Mesothelial cell of epicardium (in vitro differentiated cells): Measurements from ENCODE around the gene DDX47. TPM values are rescaled to one million over a fixed set of nuclear protein-coding genes. Genes with fewer than 3 reads are reported as not detected.

Source experiments
- DNase-seq, 2 experiments: peaks; one replicate each; pipeline ENCODE4 v3.0.0; 2021; ENCODE audit warnings: low spot score in 2 of 2; ENCODE audit not compliant: unreplicated experiment in 2 of 2
- H3K27ac Mint-ChIP-seq: 2 replicates; pipeline ENCODE4 v1.8.0; 2021; ENCODE audit warnings: mixed read lengths
- H3K27me3 Mint-ChIP-seq: 2 replicates; pipeline ENCODE4 v1.8.0; 2021; ENCODE audit warnings: low read depth, mixed read lengths
- H3K36me3 Mint-ChIP-seq: 2 replicates; pipeline ENCODE4 v1.8.0; 2021; ENCODE audit warnings: mixed read lengths
- H3K4me1 Mint-ChIP-seq: 2 replicates; pipeline ENCODE4 v1.8.0; 2021; ENCODE audit warnings: mixed read lengths
- H3K4me3 Mint-ChIP-seq: 2 replicates; pipeline ENCODE4 v1.8.0; 2021; ENCODE audit warnings: mild to moderate bottlenecking, moderate library complexity, mixed read lengths
- H3K9me3 Mint-ChIP-seq: 2 replicates; pipeline ENCODE4 v1.8.0; 2021; ENCODE audit warnings: mixed read lengths
- CTCF ChIP-seq: fragments of 200-600 bp; sonication (generic); IDR thresholded peaks from one replicate; pipeline ENCODE4 v1.5.0; 2021; ENCODE audit warnings: antibody characterized with exemption; ENCODE audit not compliant: unreplicated experiment
- total RNA-seq: library from RNA; stranded (reverse); gene quantifications from 3 replicates; pipeline ENCODE4 v1.2.1, GENCODE V29; 2021

Gene DDX47
- total RNA-seq, 1 donor from 2014 or later: 70.8 TPM

GRCh38 chr12:12810553-12811021 is 2.6 kb upstream of the DDX47 start:
- no peak for DNase-seq
- Mint-ChIP-seq H3K4me1 (peaks cover 36% of the 10 kb centered on the region), H3K27ac (peak overlapping the region; percentile 67), H3K27me3 (no peaks in the 10 kb centered on the region), H3K9me3 (no peaks in the 10 kb centered on the region), H3K4me3 (no peak overlapping the region), H3K36me3 (peaks cover 3% of the 10 kb centered on the region)
- no peak for TF ChIP-seq CTCF

- H3K9me3 Mint-ChIP-seq: no peaks in the 10 kb centered on the region
- H3K27me3 Mint-ChIP-seq: no peaks in the 10 kb centered on the region
- DNase-seq: no peak
- no peak overlapping the region for H3K4me3 Mint-ChIP-seq
- peaks cover 42% of the 10 kb centered on the region for H3K4me1 Mint-ChIP-seq
- TF ChIP-seq CTCF: no peak
- no peak overlapping the region for H3K27ac Mint-ChIP-seq
- H3K36me3 Mint-ChIP-seq: peaks cover 10% of the 10 kb centered on the region
These were observed 1.8 kb upstream of the DDX47 start for GRCh38 chr12:12811343-12811742.

GRCh38 chr12:12812174-12812573 is 972 bp upstream of the DDX47 start:
- no peaks in the 10 kb centered on the region for H3K9me3 Mint-ChIP-seq
- TF ChIP-seq CTCF: no peak
- H3K36me3 Mint-ChIP-seq: peaks cover 15% of the 10 kb centered on the region
- H3K4me1 Mint-ChIP-seq: peaks cover 46% of the 10 kb centered on the region
- H3K27ac Mint-ChIP-seq: no peak overlapping the region
- no peaks in the 10 kb centered on the region for H3K27me3 Mint-ChIP-seq
- no peak for DNase-seq
- no peak overlapping the region for H3K4me3 Mint-ChIP-seq

- H3K4me1 Mint-ChIP-seq: peaks cover 46% of the 10 kb centered on the region
These were observed 477 bp upstream of the DDX47 start for GRCh38 chr12:12812618-12813119.

GRCh38 chr12:12817616-12818015 is 4.5 kb downstream of the DDX47 start:
- Mint-ChIP-seq H3K27me3 (no peaks in the 10 kb centered on the region), H3K9me3 (no peaks in the 10 kb centered on the region), H3K4me3 (no peak overlapping the region), H3K27ac (no peak overlapping the region), H3K4me1 (peaks cover 42% of the 10 kb centered on the region), H3K36me3 (peaks cover 40% of the 10 kb centered on the region)
- no peak for TF ChIP-seq CTCF
- DNase-seq: no peak

More at GRCh38 chr12:12812618-12813119, 477 bp upstream of the DDX47 start:
- Mint-ChIP-seq H3K27ac (no peak overlapping the region), H3K27me3 (no peaks in the 10 kb centered on the region), H3K36me3 (peaks cover 17% of the 10 kb centered on the region), H3K9me3 (no peaks in the 10 kb centered on the region), H3K4me3 (peak overlapping the region; percentile 84)
- TF ChIP-seq CTCF: no peak
- no peak for DNase-seq

- TF ChIP-seq CTCF: no peak
- Mint-ChIP-seq H3K36me3 (peaks cover 46% of the 10 kb centered on the region), H3K4me1 (peaks cover 46% of the 10 kb centered on the region), H3K4me3 (no peak overlapping the region), H3K9me3 (no peaks in the 10 kb centered on the region), H3K27ac (peak overlapping the region; percentile 52), H3K27me3 (no peaks in the 10 kb centered on the region)
- DNase-seq: no peak
These were observed 5.6 kb downstream of the DDX47 start for GRCh38 chr12:12818701-12819100.
